Keratinocyte (primary cell): Measurements from ENCODE around the gene PIGO.

Source experiments
- EZH2 ChIP-seq: IDR thresholded peaks from one replicate; pipeline ENCODE4 v1.6.1; 2012; ENCODE audit warnings: inconsistent platforms, mild to moderate bottlenecking, low read length, moderate library complexity
- TF ChIP-seq, protein P1 (sequence below), 3 experiments: IDR thresholded peaks in 1 of 3; conservative IDR thresholded peaks in 1 of 3; optimal IDR thresholded peaks in 1 of 3; 2 replicates in 2 of 3; 3 replicates in 1 of 3; pipeline versions ENCODE3 to v1.5.1; 2011; ENCODE audit warnings: low read length in 3 of 3, mild to moderate bottlenecking in 3 of 3, moderate library complexity in 2 of 3, control low read depth in 1 of 3, inconsistent platforms in 1 of 3; ENCODE audit not compliant: insufficient read depth in 2 of 3; ENCODE audit errors: extremely low read depth in 1 of 3

DNA sequence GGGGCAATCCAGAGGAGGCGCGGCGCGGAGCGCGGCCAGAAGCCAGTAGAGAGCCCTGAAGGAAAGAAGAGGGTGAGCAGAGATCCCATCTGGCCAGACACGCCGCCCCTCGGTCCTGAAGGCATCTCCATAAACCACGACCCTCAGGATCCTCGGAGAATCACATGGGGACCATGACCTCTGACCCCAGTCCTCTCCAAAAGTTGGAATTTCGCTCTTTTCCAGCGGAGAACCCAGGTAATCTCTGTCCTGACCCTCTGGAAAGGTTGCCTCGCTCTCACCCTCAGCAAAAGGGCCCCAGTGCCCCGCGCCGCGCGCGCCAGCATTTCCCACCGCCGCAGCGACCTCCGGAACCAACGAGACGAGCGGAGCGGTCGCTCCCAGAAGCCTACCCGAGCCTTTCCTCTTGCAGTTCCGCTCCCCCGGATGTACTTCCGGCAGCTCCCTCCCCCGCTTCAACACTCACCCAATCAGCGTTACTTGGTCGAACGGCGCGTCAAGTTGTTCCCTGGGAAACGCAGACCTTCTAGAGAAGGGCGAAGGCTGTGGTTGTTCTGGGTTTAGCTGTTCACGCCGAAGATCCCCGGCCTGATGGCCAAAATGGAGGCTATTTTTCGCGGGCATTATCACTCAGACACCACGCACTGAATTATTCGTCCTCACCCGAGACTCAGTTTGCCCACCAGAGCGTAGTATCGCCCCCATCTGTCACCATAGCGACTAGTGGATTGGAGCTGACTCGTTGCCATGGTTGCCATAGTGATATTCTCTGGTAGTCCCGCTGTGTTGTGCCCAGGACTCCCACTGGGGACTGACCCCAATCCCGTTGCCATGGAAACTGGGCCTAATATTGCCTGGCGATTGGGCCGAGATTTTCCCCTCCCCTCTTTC lies 6.6 kb upstream of the PIGO start, which contains the start of gene STOML2:
- TF ChIP-seq, protein P1, sequence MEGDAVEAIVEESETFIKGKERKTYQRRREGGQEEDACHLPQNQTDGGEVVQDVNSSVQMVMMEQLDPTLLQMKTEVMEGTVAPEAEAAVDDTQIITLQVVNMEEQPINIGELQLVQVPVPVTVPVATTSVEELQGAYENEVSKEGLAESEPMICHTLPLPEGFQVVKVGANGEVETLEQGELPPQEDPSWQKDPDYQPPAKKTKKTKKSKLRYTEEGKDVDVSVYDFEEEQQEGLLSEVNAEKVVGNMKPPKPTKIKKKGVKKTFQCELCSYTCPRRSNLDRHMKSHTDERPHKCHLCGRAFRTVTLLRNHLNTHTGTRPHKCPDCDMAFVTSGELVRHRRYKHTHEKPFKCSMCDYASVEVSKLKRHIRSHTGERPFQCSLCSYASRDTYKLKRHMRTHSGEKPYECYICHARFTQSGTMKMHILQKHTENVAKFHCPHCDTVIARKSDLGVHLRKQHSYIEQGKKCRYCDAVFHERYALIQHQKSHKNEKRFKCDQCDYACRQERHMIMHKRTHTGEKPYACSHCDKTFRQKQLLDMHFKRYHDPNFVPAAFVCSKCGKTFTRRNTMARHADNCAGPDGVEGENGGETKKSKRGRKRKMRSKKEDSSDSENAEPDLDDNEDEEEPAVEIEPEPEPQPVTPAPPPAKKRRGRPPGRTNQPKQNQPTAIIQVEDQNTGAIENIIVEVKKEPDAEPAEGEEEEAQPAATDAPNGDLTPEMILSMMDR (optimal IDR thresholded peaks at IDR 0.05 in 1 of 3, IDR thresholded peaks at IDR 0.05 in 1 of 3, conservative IDR thresholded peaks at IDR 0.05 in 1 of 3; ENCODE audit: extremely low read depth in 1 of 3, insufficient read depth in 2 of 3, low read length in 3 of 3) = no peak
- TF ChIP-seq EZH2 = no peak
